Neuron (in vitro differentiated cells): ENCODE results near the gene SLC35G1.

ENCODE experiments used
- H2AFZ ChIP-seq: one replicate; pipeline ENCODE4 v1.6.1; 2013; ENCODE audit warnings: low read depth, mild to moderate bottlenecking, inconsistent platforms, low read length, moderate library complexity
- H3K27me3 ChIP-seq: one replicate; pipeline ENCODE4 v1.6.1; 2013; ENCODE audit warnings: low read length; ENCODE audit not compliant: insufficient read depth
- H3K36me3 ChIP-seq: one replicate; pipeline ENCODE4 v1.6.1; 2013; ENCODE audit warnings: low read length; ENCODE audit not compliant: insufficient read depth
- H3K4me1 ChIP-seq: one replicate; pipeline ENCODE4 v1.6.1; 2013; ENCODE audit warnings: low read length; ENCODE audit not compliant: insufficient read depth
- H3K4me3 ChIP-seq: 2 replicates; pipeline ENCODE4 v1.5.1; 2013; ENCODE audit warnings: mild to moderate bottlenecking, low read length, moderate library complexity
- H3K9me3 ChIP-seq: one replicate; pipeline ENCODE4 v1.6.1; 2013; ENCODE audit warnings: low read length

Gene SLC35G1

DNA sequence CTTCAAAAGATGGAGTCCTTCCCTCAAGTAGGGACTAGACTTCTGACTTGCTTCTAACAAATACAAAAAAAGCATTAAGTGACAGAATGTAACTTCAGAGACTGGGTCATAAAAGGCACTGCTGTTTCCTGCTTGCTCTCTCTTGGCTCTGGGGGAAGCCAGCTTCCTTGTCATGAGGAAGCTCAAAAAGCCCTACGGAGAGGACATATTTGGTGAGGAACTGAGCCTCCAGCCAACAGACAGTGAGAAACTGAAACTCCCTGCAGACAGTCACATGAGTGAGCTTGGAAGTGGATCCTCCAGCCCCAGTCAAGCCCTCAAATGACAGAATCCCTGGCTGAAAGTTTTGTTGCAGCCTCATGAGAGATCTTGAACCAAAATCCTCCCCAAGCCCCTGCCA, 26.3 kb upstream of the SLC35G1 start:
- H3K4me1 ChIP-seq = no peaks in the 10 kb centered on the region
- H3K36me3 ChIP-seq = no peaks in the 10 kb centered on the region
- no peak overlapping the region for H3K4me3 ChIP-seq
- no peaks in the 10 kb centered on the region for H3K9me3 ChIP-seq
- no peak overlapping the region for H2AFZ ChIP-seq
- H3K27me3 ChIP-seq = no peaks in the 10 kb centered on the region

- Histone ChIP-seq H3K27me3 (no peaks in the 10 kb centered on the region), H3K4me1 (peaks cover 2% of the 10 kb centered on the region), H3K9me3 (no peaks in the 10 kb centered on the region), H3K4me3 (no peak overlapping the region), H3K36me3 (no peaks in the 10 kb centered on the region), H2AFZ (no peak overlapping the region)
These were observed 22.0 kb upstream of the SLC35G1 start for GRCh38 chr10:93871671-93872204.

- H3K36me3 ChIP-seq = no peaks in the 10 kb centered on the region
- no peaks in the 10 kb centered on the region for H3K9me3 ChIP-seq
- no peak overlapping the region for H3K4me3 ChIP-seq
- peaks cover 2% of the 10 kb centered on the region for H3K4me1 ChIP-seq
- H3K27me3 ChIP-seq = no peaks in the 10 kb centered on the region
- no peak overlapping the region for H2AFZ ChIP-seq
These were observed 21.2 kb upstream of the SLC35G1 start for GRCh38 chr10:93872375-93873158.

DNA sequence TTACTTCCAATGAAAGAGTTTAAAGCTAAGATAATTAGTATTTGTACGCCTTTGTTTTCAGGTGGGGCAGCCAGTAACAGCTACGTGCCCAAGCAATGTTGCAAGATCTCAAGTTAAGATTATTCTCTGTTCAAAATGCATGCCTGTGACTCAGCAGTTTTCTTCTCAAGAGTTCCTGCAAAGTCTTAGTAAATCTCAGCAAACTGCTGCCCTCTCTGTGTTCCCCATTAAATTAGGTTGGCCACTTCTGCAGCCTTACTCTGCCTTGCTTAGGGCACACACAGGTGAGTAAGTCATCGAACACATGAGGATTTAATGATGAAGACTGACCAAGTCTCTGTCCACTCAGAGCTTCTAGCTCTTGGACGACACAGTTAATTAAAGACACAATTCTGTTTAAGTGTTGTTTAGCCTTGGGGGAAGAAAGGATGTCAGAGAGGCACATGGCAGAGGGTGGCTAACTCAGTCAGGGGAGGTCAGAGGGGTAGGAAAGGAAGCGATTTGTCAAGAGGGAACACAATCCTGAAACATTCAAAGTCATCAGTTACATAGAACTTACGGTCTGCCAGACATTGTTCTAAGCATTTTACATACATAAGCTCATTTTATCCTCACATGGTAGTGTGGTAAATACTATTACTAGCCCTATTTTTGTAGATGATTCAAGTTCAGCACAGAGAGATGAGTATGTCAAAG, 20.2 kb upstream of the SLC35G1 start:
- peaks cover 2% of the 10 kb centered on the region for H3K4me1 ChIP-seq
- no peak overlapping the region for H2AFZ ChIP-seq
- no peaks in the 10 kb centered on the region for H3K36me3 ChIP-seq
- no peaks in the 10 kb centered on the region for H3K27me3 ChIP-seq
- no peaks in the 10 kb centered on the region for H3K9me3 ChIP-seq
- no peak overlapping the region for H3K4me3 ChIP-seq

DNA sequence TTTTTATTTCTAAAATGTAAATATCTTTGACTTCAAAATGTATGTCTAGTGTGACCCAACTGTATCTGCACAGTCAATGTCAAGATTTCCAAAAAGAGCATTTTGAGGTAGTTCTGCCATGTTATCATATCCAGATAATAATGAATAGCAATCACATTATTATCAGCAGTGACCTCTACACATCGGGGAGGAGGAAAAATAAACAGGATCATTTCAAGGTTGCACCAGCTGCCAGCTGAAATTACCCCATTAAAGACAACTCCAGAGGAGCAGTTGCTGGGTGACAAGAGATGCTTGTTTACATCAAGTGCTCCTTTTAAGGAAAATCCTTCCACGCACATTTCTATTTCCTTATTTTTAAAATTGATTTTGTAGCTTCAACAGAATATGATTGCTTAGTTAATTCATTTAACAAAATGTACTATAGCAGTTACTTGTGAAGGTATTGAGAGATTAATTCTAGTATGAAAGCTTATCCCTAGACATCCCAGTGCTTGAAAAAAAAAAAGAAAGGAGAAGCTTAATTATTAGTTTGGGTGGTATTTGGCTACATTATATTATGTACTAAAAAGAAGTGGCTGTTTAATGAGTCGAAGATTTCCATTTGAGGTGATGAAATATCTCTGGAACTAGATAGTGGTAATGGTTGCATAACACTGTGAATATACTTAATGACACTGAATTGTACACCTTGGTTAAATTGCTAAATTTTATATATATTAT, 19.3 kb upstream of the SLC35G1 start:
- Histone ChIP-seq H3K27me3 (no peaks in the 10 kb centered on the region), H3K36me3 (no peaks in the 10 kb centered on the region), H3K4me3 (no peak overlapping the region), H2AFZ (no peak overlapping the region), H3K4me1 (peaks cover 2% of the 10 kb centered on the region), H3K9me3 (no peaks in the 10 kb centered on the region)

GRCh38 chr10:93875032-93875358, 18.8 kb upstream of the SLC35G1 start:
- Histone ChIP-seq H3K36me3 (no peaks in the 10 kb centered on the region), H2AFZ (no peak overlapping the region), H3K9me3 (no peaks in the 10 kb centered on the region), H3K4me3 (no peak overlapping the region), H3K27me3 (no peaks in the 10 kb centered on the region), H3K4me1 (peaks cover 2% of the 10 kb centered on the region)

DNA sequence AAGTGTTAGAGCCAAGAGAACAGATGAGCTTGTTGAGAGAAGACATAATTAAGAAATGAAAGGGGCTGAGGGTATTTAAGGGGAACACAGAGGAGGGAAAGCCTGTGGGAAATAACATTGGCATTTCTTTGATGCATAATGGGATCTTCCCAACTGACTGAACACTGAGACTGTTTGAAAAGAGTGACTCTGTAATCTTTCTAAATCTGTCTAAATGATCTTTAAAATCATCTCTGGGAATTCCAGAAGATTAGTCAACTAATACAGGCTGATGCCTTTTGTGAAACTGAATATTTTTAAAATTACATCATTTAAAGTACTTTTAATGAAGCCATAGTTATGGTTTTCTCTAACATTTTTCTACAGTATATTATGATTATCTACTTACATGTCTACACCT, 17.4 kb upstream of the SLC35G1 start:
- H3K9me3 ChIP-seq = no peaks in the 10 kb centered on the region
- no peaks in the 10 kb centered on the region for H3K36me3 ChIP-seq
- H2AFZ ChIP-seq = no peak overlapping the region
- H3K4me1 ChIP-seq = peaks cover 2% of the 10 kb centered on the region
- H3K27me3 ChIP-seq = no peaks in the 10 kb centered on the region
- H3K4me3 ChIP-seq = no peak overlapping the region

DNA sequence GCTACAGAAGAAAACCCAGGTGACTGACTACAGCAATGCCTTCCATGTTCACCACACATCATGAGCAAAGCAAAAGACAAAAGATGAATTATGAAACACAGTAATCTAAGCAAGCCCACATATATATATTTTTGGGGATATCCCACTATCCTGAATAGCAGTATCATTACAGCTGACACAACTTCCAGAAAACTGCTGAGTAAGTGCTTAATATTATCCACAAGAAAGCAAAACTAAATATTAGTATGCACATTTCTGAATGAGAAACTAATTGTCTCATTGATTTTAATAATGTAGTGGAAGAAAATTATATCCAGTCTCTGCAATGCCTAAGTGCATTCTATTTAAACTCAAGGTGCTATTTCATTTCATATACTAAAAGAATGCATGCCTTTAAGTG, 14.5 kb upstream of the SLC35G1 start:
- Histone ChIP-seq H3K4me1 (no peaks in the 10 kb centered on the region), H3K36me3 (no peaks in the 10 kb centered on the region), H3K9me3 (no peaks in the 10 kb centered on the region), H2AFZ (no peak overlapping the region), H3K27me3 (no peaks in the 10 kb centered on the region), H3K4me3 (no peak overlapping the region)

GRCh38 chr10:93894516-93895378, 969 bp downstream of the SLC35G1 start:
- Histone ChIP-seq H3K27me3 (no peaks in the 10 kb centered on the region), H3K9me3 (no peaks in the 10 kb centered on the region), H2AFZ (peak overlapping the region; percentile 68), H3K4me1 (peaks cover 8% of the 10 kb centered on the region), H3K4me3 (peak overlapping the region; percentile 57), H3K36me3 (no peaks in the 10 kb centered on the region)

- Histone ChIP-seq H2AFZ (no peak overlapping the region), H3K4me1 (peaks cover 8% of the 10 kb centered on the region), H3K4me3 (no peak overlapping the region), H3K9me3 (no peaks in the 10 kb centered on the region), H3K36me3 (no peaks in the 10 kb centered on the region), H3K27me3 (no peaks in the 10 kb centered on the region)
These were observed 3.4 kb downstream of the SLC35G1 start for GRCh38 chr10:93897070-93897780.

- no peaks in the 10 kb centered on the region for H3K36me3 ChIP-seq
- H3K27me3 ChIP-seq = no peaks in the 10 kb centered on the region
- H3K4me3 ChIP-seq = no peak overlapping the region
- peaks cover 8% of the 10 kb centered on the region for H3K4me1 ChIP-seq
- H3K9me3 ChIP-seq = no peaks in the 10 kb centered on the region
- no peak overlapping the region for H2AFZ ChIP-seq
These were observed 5.3 kb downstream of the SLC35G1 start for GRCh38 chr10:93899109-93899508.

- no peak overlapping the region for H3K4me3 ChIP-seq
- H3K9me3 ChIP-seq = no peaks in the 10 kb centered on the region
- H3K4me1 ChIP-seq = no peaks in the 10 kb centered on the region
- H2AFZ ChIP-seq = no peak overlapping the region
- no peaks in the 10 kb centered on the region for H3K27me3 ChIP-seq
- H3K36me3 ChIP-seq = peaks cover 2% of the 10 kb centered on the region
These were observed 9.3 kb downstream of the SLC35G1 start for GRCh38 chr10:93903051-93903450.
